ENCODE data around the gene TMEM121B.

Gene TMEM121B

DNA sequence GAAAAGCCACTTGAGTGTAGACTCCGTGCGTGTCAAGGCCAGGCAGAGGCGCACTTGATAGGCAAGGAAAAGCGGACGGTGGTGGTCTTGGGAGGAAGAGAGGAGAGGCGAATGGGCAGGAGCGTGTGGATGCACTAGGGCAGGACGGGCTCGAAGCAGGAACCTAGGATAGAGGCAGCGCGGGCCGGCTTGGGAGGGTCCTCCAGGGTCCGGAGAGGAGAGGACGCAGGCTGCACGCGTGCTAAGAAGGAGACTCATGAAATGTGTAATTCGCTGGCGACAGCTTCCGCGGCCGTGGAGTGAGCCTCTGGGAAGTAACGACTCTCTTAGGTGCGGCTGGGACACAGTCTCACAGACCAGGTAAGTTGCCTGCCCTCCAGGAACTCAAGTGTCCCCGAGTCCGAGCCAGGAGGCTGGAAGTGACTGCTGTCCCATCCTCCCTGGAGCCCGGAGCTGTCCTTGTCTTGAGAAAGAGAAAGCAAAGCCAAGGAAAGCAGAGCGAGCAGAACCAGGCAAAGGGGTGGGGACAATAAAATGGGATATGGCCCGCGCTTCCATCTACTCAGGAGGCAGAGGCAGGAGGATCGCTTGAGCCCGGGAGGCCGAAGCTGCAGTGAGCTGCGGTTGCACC is 37.2 kb downstream of the TMEM121B start:
- no peak for TF ChIP-seq ZNF274 (IDR thresholded peaks at IDR 0.05; ENCODE audit: low read depth, low read length)
- H3K4me3 ChIP-seq (ENCODE audit: low read length), result no peak overlapping the region

DNA sequence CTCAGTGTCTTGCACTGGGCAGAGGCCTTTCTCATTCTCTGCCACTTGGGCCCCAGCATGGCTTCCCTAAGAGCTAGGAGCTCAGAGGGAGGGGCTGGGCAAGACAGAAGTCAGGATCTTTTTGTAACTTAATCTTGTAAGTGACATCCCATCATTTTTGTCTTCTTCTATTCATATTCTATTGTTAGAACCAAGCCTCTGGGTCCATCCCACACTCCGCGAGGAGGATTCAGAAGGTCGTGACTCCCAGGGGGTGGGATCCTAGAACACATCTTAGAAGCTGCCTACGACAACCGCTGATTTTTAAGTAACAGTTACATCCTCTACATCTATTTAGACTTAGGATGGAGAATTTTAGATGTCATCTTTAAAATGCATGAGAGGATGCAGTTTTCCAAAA is 37.9 kb downstream of the TMEM121B start:
- no peak for TF ChIP-seq ZNF274 (IDR thresholded peaks at IDR 0.05; ENCODE audit: low read depth, low read length)
- H3K4me3 ChIP-seq (ENCODE audit: low read length), result no peak overlapping the region

DNA sequence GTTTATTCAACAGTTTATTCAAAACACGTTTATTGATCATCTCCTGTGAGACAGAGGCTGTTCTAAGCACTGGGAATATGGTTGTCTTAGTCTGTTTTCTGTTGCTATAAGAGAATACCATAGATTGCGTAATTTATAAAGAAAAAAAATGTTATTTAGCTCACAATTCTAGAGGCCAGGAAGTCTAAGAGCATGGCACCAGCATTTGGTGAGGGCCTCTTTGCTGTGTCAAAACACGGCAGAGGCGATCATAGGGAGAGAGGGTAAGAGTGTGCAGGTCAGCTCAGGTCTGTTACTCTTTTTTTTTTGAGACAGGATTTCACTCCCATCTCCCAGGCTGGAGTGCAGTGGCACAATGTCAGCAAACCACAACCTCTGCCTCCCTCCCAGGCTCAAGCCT is 41.6 kb downstream of the TMEM121B start:
- H3K4me3 ChIP-seq (ENCODE audit: low read length), result no peak overlapping the region
- no peak for TF ChIP-seq ZNF274 (IDR thresholded peaks at IDR 0.05; ENCODE audit: low read depth, low read length)

DNA sequence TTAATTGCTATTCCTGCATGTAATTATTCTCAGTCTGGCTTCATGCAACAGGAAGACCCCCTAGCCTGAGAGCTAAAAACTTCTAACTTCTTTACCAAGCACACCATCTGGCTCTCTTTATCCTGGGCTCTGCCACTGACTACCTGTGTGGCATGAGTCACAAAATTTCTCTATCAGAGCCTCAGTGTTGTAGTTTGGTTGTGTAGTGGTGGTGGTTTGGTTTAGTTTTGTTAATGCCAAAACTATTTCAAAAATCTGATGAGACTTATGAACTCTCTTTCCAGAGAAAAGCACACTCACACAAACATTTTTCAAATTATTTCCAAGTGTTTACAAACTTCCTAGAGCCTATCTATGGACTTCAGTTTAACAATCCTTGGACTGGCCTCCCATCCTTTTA is 43.9 kb downstream of the TMEM121B start:
- no peak for TF ChIP-seq ZNF274 (IDR thresholded peaks at IDR 0.05; ENCODE audit: low read depth, low read length)
- no peak overlapping the region for H3K4me3 ChIP-seq (ENCODE audit: low read length)

DNA sequence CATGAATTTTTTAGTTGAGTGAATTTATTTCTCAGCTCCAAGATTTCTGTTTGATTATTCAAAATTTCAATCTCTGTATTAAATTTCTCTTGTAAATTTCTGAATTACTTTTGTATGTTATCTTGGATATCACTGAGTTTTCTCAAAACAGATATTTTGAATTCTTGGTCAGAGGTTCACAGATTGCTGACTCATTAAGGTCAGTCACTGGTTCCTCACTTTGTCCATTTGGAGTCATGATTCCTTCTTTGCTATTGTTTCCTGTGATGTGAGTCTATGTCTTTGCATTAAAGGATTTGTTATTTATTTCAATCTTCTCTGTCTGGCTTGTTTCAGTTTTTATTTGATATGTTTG is 46.5 kb downstream of the TMEM121B start:
- no peak for TF ChIP-seq ZNF274 (IDR thresholded peaks at IDR 0.05; ENCODE audit: low read depth, low read length)
- no peak overlapping the region for H3K4me3 ChIP-seq (ENCODE audit: low read length)

DNA sequence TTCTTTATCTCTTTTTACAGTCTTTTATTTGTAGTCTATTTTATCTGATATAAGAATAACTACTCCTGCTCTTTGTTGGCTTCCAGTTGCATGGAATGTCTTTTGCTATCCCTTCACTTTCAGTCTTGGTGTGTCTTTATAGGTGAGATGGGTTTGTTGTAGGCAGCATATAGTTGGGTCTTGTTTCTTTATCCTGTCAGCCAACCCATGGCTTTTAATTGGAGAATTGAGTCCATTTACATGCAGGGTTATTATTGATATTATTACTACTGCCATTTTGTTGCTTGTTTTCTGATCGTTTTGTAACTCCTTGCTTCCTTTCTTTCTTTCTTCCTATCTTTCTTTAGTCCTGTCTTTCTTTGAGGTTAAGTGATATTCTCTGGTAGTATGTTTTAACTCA is 48.3 kb downstream of the TMEM121B start:
- H3K4me3 ChIP-seq (ENCODE audit: low read length), result no peak overlapping the region
- TF ChIP-seq ZNF274 (IDR thresholded peaks at IDR 0.05; ENCODE audit: low read depth, low read length), result no peak
